Neural progenitor cell (in vitro differentiated cells): ENCODE measurements around the gene DYNC1LI1. TPM values are rescaled to one million over a fixed set of nuclear protein-coding genes. Genes with fewer than 3 reads are reported as not detected.

ENCODE experiments used
- DNase-seq: peaks from one replicate; pipeline ENCODE4 v3.0.0-alpha.2; 2016; ENCODE audit warnings: low spot score
- H2AFZ ChIP-seq: fragments of 200-600 bp; sonication (generic); replicated peaks from 2 replicates; pipeline ENCODE4 v1.6.1; 2016; ENCODE audit warnings: antibody characterized with exemption
- H3F3A ChIP-seq: fragments of 200-600 bp; sonication (generic); 2 replicates; pipeline ENCODE4 v1.6.1; 2016; ENCODE audit warnings: antibody characterized with exemption, low read depth
- H3K27ac ChIP-seq: fragments of 200-600 bp; sonication (generic); 2 replicates; pipeline ENCODE4 v1.5.1; 2016; ENCODE audit warnings: mild to moderate bottlenecking
- H3K27me3 ChIP-seq: fragments of 200-600 bp; sonication (generic); 2 replicates; pipeline ENCODE4 v1.6.1; 2016; ENCODE audit warnings: mild to moderate bottlenecking, moderate library complexity
- H3K36me3 ChIP-seq: fragments of 200-600 bp; sonication (generic); 2 replicates; pipeline ENCODE4 v1.5.1; 2016
- H3K4me1 ChIP-seq: fragments of 200-600 bp; sonication (generic); 2 replicates; pipeline ENCODE4 v1.6.1; 2016; ENCODE audit warnings: mixed run types
- H3K4me2 ChIP-seq: fragments of 200-600 bp; sonication (generic); 2 replicates; pipeline ENCODE4 v1.6.1; 2016
- H3K4me3 ChIP-seq: fragments of 200-600 bp; sonication (generic); 2 replicates; pipeline ENCODE4 v1.5.1; 2016
- H3K79me2 ChIP-seq: fragments of 200-600 bp; sonication (generic); 2 replicates; pipeline ENCODE4 v1.6.1; 2016; ENCODE audit warnings: low read depth
- H3K9ac ChIP-seq: fragments of 200-600 bp; sonication (generic); 2 replicates; pipeline ENCODE4 v1.6.1; 2016
- H3K9me3 ChIP-seq: fragments of 200-600 bp; sonication (generic); 2 replicates; pipeline ENCODE4 v1.5.1; 2016; ENCODE audit warnings: low read depth
- H4K20me1 ChIP-seq: fragments of 200-600 bp; sonication (generic); 2 replicates; pipeline ENCODE4 v1.6.1; 2016; ENCODE audit warnings: low read depth
- H3K27ac Mint-ChIP-seq: 3 replicates; pipeline ENCODE4 v1.8.0; 2021; ENCODE audit warnings: mixed read lengths
- H3K27me3 Mint-ChIP-seq: 2 replicates; pipeline ENCODE4 v1.8.0; 2022; ENCODE audit warnings: low read depth, mild to moderate bottlenecking, inconsistent platforms, moderate library complexity, mixed read lengths; ENCODE audit not compliant: insufficient read depth
- H3K36me3 Mint-ChIP-seq: 3 replicates; pipeline ENCODE4 v1.8.0; 2021; ENCODE audit warnings: mixed read lengths
- H3K4me1 Mint-ChIP-seq: 3 replicates; pipeline ENCODE4 v1.8.0; 2021; ENCODE audit warnings: mixed read lengths
- H3K4me3 Mint-ChIP-seq: 3 replicates; pipeline ENCODE4 v1.8.0; 2021; ENCODE audit warnings: mild to moderate bottlenecking, moderate library complexity, mixed read lengths
- H3K9me3 Mint-ChIP-seq: 3 replicates; pipeline ENCODE4 v1.8.0; 2020; ENCODE audit warnings: mixed read lengths
- CTCF ChIP-seq: fragments of 200-600 bp; sonication (generic); IDR thresholded peaks from 2 replicates; pipeline ENCODE4 v1.5.1; 2017; ENCODE audit warnings: antibody characterized with exemption, mild to moderate bottlenecking
- EZH2 ChIP-seq: fragments of 200-600 bp; sonication (generic); IDR thresholded peaks from 2 replicates; pipeline ENCODE4 v1.6.1; 2017; ENCODE audit warnings: antibody characterized with exemption, mild to moderate bottlenecking, moderate library complexity
- EZH2phosphoT487 ChIP-seq: fragments of 200-600 bp; sonication (generic); IDR thresholded peaks from 2 replicates; pipeline ENCODE4 v1.6.1; 2017; ENCODE audit warnings: antibody characterized with exemption
- total RNA-seq: library from RNA; depleted of rRNA; stranded (reverse); fragments of >200 nt; gene quantifications from 2 replicates; pipeline ENCODE4 v1.2.3, GENCODE V29; 2015; ENCODE audit warnings: low replicate concordance

DYNC1LI1 gene
- total RNA-seq, 1 donor from 2014 or later = 103 TPM

GRCh38 chr3:32498992-32499391 is 71.7 kb downstream of the DYNC1LI1 start:
- no peak for DNase-seq
- Histone ChIP-seq H3K9ac (no peak overlapping the region), H3K4me2 (no peak overlapping the region), H3F3A (peaks cover 21% of the 10 kb centered on the region), H2AFZ (no peak overlapping the region), H3K9me3 (no peaks in the 10 kb centered on the region), H3K4me3 (no peak overlapping the region), H3K27me3 (no peaks in the 10 kb centered on the region), H4K20me1 (peaks cover 32% of the 10 kb centered on the region), H3K36me3 (no peaks in the 10 kb centered on the region), H3K79me2 (peaks cover 65% of the 10 kb centered on the region), H3K27ac (no peak overlapping the region), H3K4me1 (peaks cover 10% of the 10 kb centered on the region)
- Mint-ChIP-seq H3K36me3 (peaks cover 8% of the 10 kb centered on the region), H3K27ac (no peak overlapping the region), H3K4me1 (peaks cover 11% of the 10 kb centered on the region), H3K27me3 (peaks cover 1% of the 10 kb centered on the region), H3K9me3 (peaks cover 3% of the 10 kb centered on the region), H3K4me3 (no peak overlapping the region)
- no peak for TF ChIP-seq CTCF
- TF ChIP-seq EZH2 = no peak
- no peak for TF ChIP-seq EZH2phosphoT487

- no peak for DNase-seq
- Mint-ChIP-seq H3K27ac (no peak overlapping the region), H3K27me3 (no peaks in the 10 kb centered on the region), H3K9me3 (peaks cover 3% of the 10 kb centered on the region), H3K36me3 (peaks cover 8% of the 10 kb centered on the region), H3K4me1 (peaks cover 11% of the 10 kb centered on the region), H3K4me3 (no peak overlapping the region)
- TF ChIP-seq EZH2phosphoT487 (no peak), EZH2 (no peak), CTCF (no peak)
- H3F3A ChIP-seq = peaks cover 17% of the 10 kb centered on the region
- peaks cover 65% of the 10 kb centered on the region for H3K79me2 ChIP-seq
- H4K20me1 ChIP-seq = peaks cover 37% of the 10 kb centered on the region
- H3K9me3 ChIP-seq = no peaks in the 10 kb centered on the region
- H3K4me2 ChIP-seq = no peak overlapping the region
- H3K27ac ChIP-seq = no peak overlapping the region
- H2AFZ ChIP-seq = no peak overlapping the region
- H3K4me3 ChIP-seq = no peak overlapping the region
- H3K27me3 ChIP-seq = no peaks in the 10 kb centered on the region
- H3K4me1 ChIP-seq = peaks cover 10% of the 10 kb centered on the region
- no peak overlapping the region for H3K9ac ChIP-seq
- no peaks in the 10 kb centered on the region for H3K36me3 ChIP-seq
Measured at GRCh38 chr3:32498252-32498651, 72.4 kb downstream of the DYNC1LI1 start.

- H3K9me3 Mint-ChIP-seq = peaks cover 3% of the 10 kb centered on the region
- Histone ChIP-seq H3K4me2 (no peak overlapping the region), H3K36me3 (no peaks in the 10 kb centered on the region), H3F3A (no peaks in the 10 kb centered on the region), H3K4me3 (no peak overlapping the region), H2AFZ (no peak overlapping the region), H3K79me2 (peaks cover 56% of the 10 kb centered on the region), H3K4me1 (no peaks in the 10 kb centered on the region), H3K27me3 (no peaks in the 10 kb centered on the region), H4K20me1 (peaks cover 33% of the 10 kb centered on the region), H3K9me3 (no peaks in the 10 kb centered on the region), H3K27ac (no peak overlapping the region), H3K9ac (no peak overlapping the region)
- TF ChIP-seq CTCF (no peak), EZH2 (no peak), EZH2phosphoT487 (no peak)
- no peak for DNase-seq
- no peaks in the 10 kb centered on the region for H3K27me3 Mint-ChIP-seq
- H3K4me3 Mint-ChIP-seq = no peak overlapping the region
- peaks cover 5% of the 10 kb centered on the region for H3K4me1 Mint-ChIP-seq
- no peak overlapping the region for H3K27ac Mint-ChIP-seq
- H3K36me3 Mint-ChIP-seq = peaks cover 8% of the 10 kb centered on the region
Measured at GRCh38 chr3:32495609-32496008, 75.0 kb downstream of the DYNC1LI1 start.
